Ascending aorta (tissue), 2 donors: Measurements from ENCODE around the gene ALKBH6. TPM values are rescaled to one million over a fixed set of nuclear protein-coding genes. Genes with fewer than 3 reads are reported as not detected.
"Not testable (repeated sequence)": the region's sequence is repeated elsewhere in the genome, so short reads cannot be mapped to it uniquely, and the experiment has no call there.

Experiments used
- DNase-seq, 2 donors: peaks; one replicate each; pipeline ENCODE4 v3.0.0-alpha.2; 2019; ENCODE audit warnings: low spot score in 2 of 2
- H3K27ac ChIP-seq, 2 donors: fragments of 200-600 bp; sonication (generic); one replicate each; pipeline ENCODE4 v1.5.1; 2016 to 2017; ENCODE audit warnings: mild to moderate bottlenecking in 1 of 2
- H3K27me3 ChIP-seq: fragments of 200-600 bp; sonication (generic); one replicate; pipeline ENCODE4 v1.5.1; 2017
- H3K36me3 ChIP-seq, 2 donors: fragments of 200-600 bp; sonication (generic); one replicate each; pipeline ENCODE4 v1.5.1; 2016
- H3K4me1 ChIP-seq, 2 donors: fragments of 200-600 bp; sonication (generic); one replicate each; pipeline ENCODE4 v1.5.1; 2016 to 2017; ENCODE audit warnings: mild to moderate bottlenecking in 1 of 2
- H3K4me3 ChIP-seq, 2 donors: fragments of 200-600 bp; sonication (generic); one replicate each; pipeline ENCODE4 v1.5.1; 2016 to 2017; ENCODE audit warnings: mild to moderate bottlenecking in 1 of 2
- H3K9me3 ChIP-seq, 2 donors: fragments of 200-600 bp; sonication (generic); one replicate each; pipeline ENCODE4 v1.5.1; 2016
- CTCF ChIP-seq, 3 experiments: fragments of 200-600 bp in 2 of 3; fragments of 450-650 bp in 1 of 3; sonication (generic) in 2 of 3; IDR thresholded peaks; one replicate each; pipeline ENCODE4 v1.5.1; 2016 to 2019; ENCODE audit warnings: antibody characterized with exemption in 3 of 3, mild to moderate bottlenecking in 1 of 3, moderate library complexity in 1 of 3
- intact Hi-C: fragments of 100-400 bp; cut with DNase I; formaldehyde crosslinking; loops from one replicate; pipeline ENCODE4 v1.15.1; 2023
- total RNA-seq: library from RNA; depleted of rRNA; stranded (reverse); fragments of >200 nt; gene quantifications from one replicate; pipeline ENCODE4 v1.1.0, GENCODE V29; 2016

The ALKBH6 gene
- total RNA-seq, 1 donor from 2014 or later: 35.3 TPM

DNA sequence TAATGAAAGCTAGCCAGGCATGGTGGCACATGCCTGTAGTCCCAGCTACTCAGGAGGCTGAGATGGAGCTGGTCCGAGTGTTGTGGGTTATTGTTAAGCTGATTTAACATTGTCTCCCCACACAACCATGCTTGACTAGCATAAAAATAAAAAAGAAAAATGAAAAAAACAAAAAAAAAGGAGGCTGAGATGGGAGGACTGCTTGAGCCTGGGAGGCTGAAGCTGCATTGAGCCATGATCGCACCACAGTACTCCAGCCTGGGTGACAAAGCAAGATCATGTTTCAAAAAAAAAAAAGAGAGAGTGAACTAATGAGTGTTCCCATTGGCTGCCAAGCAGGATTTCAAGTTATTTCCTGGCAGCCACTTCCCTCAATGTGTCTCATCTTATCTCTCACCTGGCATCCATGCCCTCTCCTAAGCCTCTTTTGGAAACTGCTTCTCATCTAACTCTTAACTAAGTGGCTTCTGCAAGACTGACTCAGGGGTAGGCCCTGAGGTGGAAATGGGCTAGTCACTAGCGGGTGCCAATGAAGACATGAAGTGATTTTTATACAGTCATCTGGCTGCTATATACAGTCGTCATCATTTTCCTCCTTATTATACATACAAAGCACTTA, 35.2 kb upstream of the ALKBH6 start:
- no peaks in the 10 kb centered on the region for H3K4me1 ChIP-seq
- H3K4me3 ChIP-seq: no peak overlapping the region
- no peaks in the 10 kb centered on the region for H3K27me3 ChIP-seq
- H3K9me3 ChIP-seq: no peaks in the 10 kb centered on the region
- no peak for TF ChIP-seq CTCF (IDR thresholded peaks at IDR 0.05)
- no peak for DNase-seq
- intact Hi-C loops: no loop called here
- H3K27ac ChIP-seq: no peak overlapping the region
- H3K36me3 ChIP-seq: no peaks in the 10 kb centered on the region

GRCh38 chr19:36047835-36048234, 33.8 kb upstream of the ALKBH6 start:
- no peak overlapping the region for H3K4me3 ChIP-seq
- no peak for TF ChIP-seq CTCF (IDR thresholded peaks at IDR 0.05)
- no peaks in the 10 kb centered on the region for H3K4me1 ChIP-seq
- no peak overlapping the region for H3K27ac ChIP-seq
- H3K9me3 ChIP-seq: no peaks in the 10 kb centered on the region
- intact Hi-C loops: no loop called here
- no peaks in the 10 kb centered on the region for H3K27me3 ChIP-seq
- no peaks in the 10 kb centered on the region for H3K36me3 ChIP-seq
- DNase-seq: no peak

GRCh38 chr19:36046443-36047050, 32.5 kb upstream of the ALKBH6 start:
- H3K36me3 ChIP-seq: no peaks in the 10 kb centered on the region
- H3K4me1 ChIP-seq: no peaks in the 10 kb centered on the region
- intact Hi-C loops: no loop called here
- no peak overlapping the region for H3K4me3 ChIP-seq
- no peaks in the 10 kb centered on the region for H3K27me3 ChIP-seq
- H3K9me3 ChIP-seq: no peaks in the 10 kb centered on the region
- no peak overlapping the region for H3K27ac ChIP-seq
- no peak for DNase-seq
- no peak for TF ChIP-seq CTCF (IDR thresholded peaks at IDR 0.05)

DNA sequence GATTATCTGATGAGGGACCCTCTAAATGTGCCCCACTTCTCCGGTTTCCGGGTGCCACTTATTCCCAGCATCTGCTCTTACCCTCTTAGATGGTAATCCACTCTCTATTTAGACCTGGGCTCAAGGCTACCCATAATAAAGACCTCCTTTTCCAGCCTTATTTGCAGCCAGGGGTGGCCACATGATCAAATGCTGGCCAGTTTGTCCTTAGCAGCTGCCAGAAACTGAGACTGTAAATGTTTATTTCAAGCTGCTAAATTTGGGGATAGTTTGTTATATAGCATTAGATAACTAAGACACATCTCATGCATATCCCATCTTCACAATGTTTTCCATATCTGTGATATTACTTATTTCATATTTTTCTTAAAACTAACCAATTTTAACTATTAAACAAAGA, 29.9 kb upstream of the ALKBH6 start:
- TF ChIP-seq CTCF (IDR thresholded peaks at IDR 0.05): no peak
- Histone ChIP-seq H3K4me1 (no peaks in the 10 kb centered on the region), H3K4me3 (no peak overlapping the region), H3K27me3 (no peaks in the 10 kb centered on the region), H3K36me3 (peaks cover 0 to 4% of the 10 kb centered on the region in 2 donors), H3K27ac (no peak overlapping the region), H3K9me3 (no peaks in the 10 kb centered on the region)
- intact Hi-C loops: no loop called here
- no peak for DNase-seq

DNA sequence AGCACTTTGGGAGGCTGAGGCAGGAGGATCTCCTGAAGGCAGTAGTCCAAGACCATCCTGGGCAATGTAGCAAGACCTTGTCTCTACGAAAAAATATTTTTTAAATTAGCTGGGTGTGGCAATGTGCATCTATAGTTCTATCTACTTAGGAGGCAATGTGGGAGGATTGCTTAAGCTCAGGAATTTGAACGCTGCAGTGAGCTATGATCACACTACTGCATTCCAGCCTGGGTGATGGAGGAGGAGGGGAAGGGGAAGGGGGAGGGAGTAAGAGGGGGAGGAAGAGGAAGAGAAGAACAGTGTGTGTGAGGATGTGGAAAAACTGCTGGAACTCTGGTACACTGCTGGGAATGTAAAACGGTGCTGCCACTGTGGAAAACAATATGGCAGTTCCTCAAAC, 27.8 kb upstream of the ALKBH6 start:
- H3K9me3 ChIP-seq: no peaks in the 10 kb centered on the region
- no peak for TF ChIP-seq CTCF (IDR thresholded peaks at IDR 0.05)
- no peaks in the 10 kb centered on the region for H3K4me1 ChIP-seq
- DNase-seq: no peak
- peaks cover 3 to 5% of the 10 kb centered on the region in 2 donors for H3K36me3 ChIP-seq
- no peaks in the 10 kb centered on the region for H3K27me3 ChIP-seq
- H3K4me3 ChIP-seq: no peak overlapping the region
- intact Hi-C loops: no loop called here
- H3K27ac ChIP-seq: no peak overlapping the region

DNA sequence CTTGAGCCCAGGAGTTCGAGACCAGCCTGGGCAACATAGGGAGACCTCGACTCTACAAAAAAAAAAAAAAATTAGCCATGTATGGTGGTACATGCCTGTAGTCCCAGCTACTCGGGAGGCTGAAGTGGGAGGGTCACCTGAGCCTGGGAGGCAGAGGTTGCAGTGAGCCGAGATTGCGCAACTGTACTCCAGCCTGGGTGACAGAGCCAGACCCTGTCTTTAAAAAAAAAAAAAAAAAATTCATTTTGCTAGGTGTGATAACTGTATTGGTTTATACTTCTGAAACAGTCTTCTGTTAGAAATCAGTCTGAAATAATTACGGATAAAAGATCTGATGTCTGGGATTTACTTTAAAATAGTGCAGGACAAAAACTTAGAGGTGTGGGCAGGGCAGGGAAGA, 27.1 kb upstream of the ALKBH6 start:
- intact Hi-C loops, H3K9me3 ChIP-seq, DNase-seq, H3K27me3 ChIP-seq, H3K36me3 ChIP-seq, H3K4me1 ChIP-seq, H3K27ac ChIP-seq, H3K4me3 ChIP-seq: not testable (repeated sequence)
